Activated T-helper 2 cell treated with anti-CD3 and anti-CD28 coated beads, Interferon-gamma antibody, Interleukin-2, Interleukin-4, amounts not matched to agents 10 μg/mL and 5 μg/mL and 100 μg/mL, durations not matched to agents 14 hours and 24 hours and 36 hours (primary cell): ENCODE data around the gene AIP. TPM values are rescaled to one million over a fixed set of nuclear protein-coding genes. Genes with fewer than 3 reads are reported as not detected.
A peak's percentile ranks its signal among the peaks of the same experiment; 100 is the strongest.
"Not testable (repeated sequence)": the region's sequence is repeated elsewhere in the genome, so short reads cannot be mapped to it uniquely, and the experiment has no call there.

Source experiments
- DNase-seq: peaks from one replicate; pipeline ENCODE4 v3.0.0; 2021; ENCODE audit warnings: low spot score
- H3K27ac Mint-ChIP-seq: one replicate; pipeline ENCODE4 v1.8.0; 2021; ENCODE audit warnings: mixed read lengths
- H3K27me3 Mint-ChIP-seq: one replicate; pipeline ENCODE4 v1.8.0; 2021; ENCODE audit warnings: low read depth, mixed read lengths
- H3K36me3 Mint-ChIP-seq: one replicate; pipeline ENCODE4 v1.8.0; 2021; ENCODE audit warnings: low read depth, mixed read lengths
- H3K4me1 Mint-ChIP-seq: one replicate; pipeline ENCODE4 v1.8.0; 2021; ENCODE audit warnings: low read depth, mixed read lengths
- H3K4me3 Mint-ChIP-seq: one replicate; pipeline ENCODE4 v1.8.0; 2021; ENCODE audit warnings: low read depth, mild to moderate bottlenecking, moderate library complexity, mixed read lengths
- H3K9me3 Mint-ChIP-seq: one replicate; pipeline ENCODE4 v1.8.0; 2021; ENCODE audit warnings: mixed read lengths
- intact Hi-C: fragments of 100-400 bp; cut with micrococcal nuclease; formaldehyde crosslinking; loops from one replicate; pipeline ENCODE4 v1.15.1; 2023
- total RNA-seq: library from RNA; stranded (reverse); gene quantifications from 2 replicates; pipeline ENCODE4 v1.2.3, GENCODE V29; 2022

The AIP gene
- total RNA-seq, 1 donor from 2014 or later = 191 TPM

GRCh38 chr11:67503119-67504004 is 20.5 kb downstream of the AIP start:
- Mint-ChIP-seq H3K36me3 (peaks cover 64% of the 10 kb centered on the region), H3K27me3 (no peaks in the 10 kb centered on the region), H3K9me3 (no peaks in the 10 kb centered on the region), H3K27ac (no peak overlapping the region), H3K4me1 (peaks cover 28% of the 10 kb centered on the region), H3K4me3 (peak overlapping the region; percentile 71)
- intact Hi-C loops = no loop called here
- no peak for DNase-seq

DNA sequence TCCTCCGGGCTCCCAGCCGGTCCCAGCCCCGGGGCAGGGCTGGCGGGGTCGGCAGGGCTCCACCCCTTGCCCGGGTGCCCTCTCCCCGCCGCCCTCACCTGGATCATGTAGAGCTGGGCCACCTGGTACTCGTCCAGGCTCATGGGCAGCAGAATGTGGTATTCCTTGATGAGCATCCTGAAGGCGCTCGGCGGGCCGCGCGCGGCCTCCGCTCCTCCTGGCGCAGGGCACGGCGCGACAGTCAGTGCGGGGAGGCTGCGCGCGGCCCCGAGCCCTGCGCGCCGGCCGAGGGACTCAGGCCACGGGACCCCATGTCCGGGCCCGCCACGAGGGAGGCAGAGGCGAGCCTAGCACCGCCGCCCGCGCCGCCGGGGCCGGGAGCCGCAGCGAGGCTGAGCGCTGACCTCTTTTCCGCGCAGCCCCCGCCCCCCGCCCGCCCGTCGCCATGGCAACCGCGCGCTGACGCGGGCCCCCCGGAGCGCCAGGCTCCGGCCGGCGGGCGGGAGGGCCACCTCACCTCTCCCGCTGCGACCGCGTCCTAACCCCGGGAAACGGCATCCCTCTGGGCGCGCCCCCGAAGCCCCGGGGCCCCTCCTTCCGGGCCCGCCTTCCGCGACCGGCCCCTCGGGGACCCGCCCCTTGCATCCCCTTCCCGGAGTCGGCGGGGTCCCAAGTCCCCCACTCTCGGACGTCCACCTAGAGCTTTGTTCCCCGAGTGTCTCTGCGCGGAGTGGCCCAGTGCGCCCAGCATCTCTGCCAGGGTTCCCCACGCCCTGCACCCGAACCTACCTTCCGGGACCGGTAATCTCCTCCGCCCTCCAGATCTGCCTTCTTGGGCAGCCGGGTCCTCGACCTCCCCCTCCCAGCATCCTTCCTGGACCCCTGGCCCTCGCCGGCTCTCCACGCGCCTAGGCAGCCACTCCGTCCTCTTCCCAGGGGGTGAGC is 21.5 kb downstream of the AIP start:
- intact Hi-C loops = no loop called here
- H3K27ac Mint-ChIP-seq = peak overlapping the region; percentile 68
- H3K27me3 Mint-ChIP-seq = no peaks in the 10 kb centered on the region
- H3K4me3 Mint-ChIP-seq = peak overlapping the region; percentile 88
- H3K4me1 Mint-ChIP-seq = peaks cover 36% of the 10 kb centered on the region
- peak; percentile 30 for DNase-seq
- H3K9me3 Mint-ChIP-seq = no peaks in the 10 kb centered on the region
- H3K36me3 Mint-ChIP-seq = peaks cover 55% of the 10 kb centered on the region

GRCh38 chr11:67504950-67505581 is 22.2 kb downstream of the AIP start, which contains the start of gene PITPNM1:
TSS of gene PITPNM1 (minus strand) at chr11:67505363. CDS start at chr11:67504180, 1,183 bp downstream.
- Mint-ChIP-seq H3K27ac (peak within 1 kb of the TSS; percentile 98), H3K27me3 (peaks cover 3% of the 10 kb centered on the region), H3K4me1 (peaks cover 36% of the 10 kb centered on the region), H3K9me3 (no peaks in the 10 kb centered on the region), H3K4me3 (peak within 1 kb of the TSS; percentile 92), H3K36me3 (peaks cover 50% of the 10 kb centered on the region)
- intact Hi-C loops = loop anchor here (5.0 kb wide), 4 partner anchors 83 to 233 kb away; partner anchors contain the start of gene ANKRD13D
- DNase-seq = peak; percentile 74

- Mint-ChIP-seq H3K27me3 (peaks cover 5% of the 10 kb centered on the region), H3K36me3 (peaks cover 43% of the 10 kb centered on the region), H3K4me3 (peak overlapping the region; percentile 92), H3K27ac (peak overlapping the region; percentile 98), H3K4me1 (peaks cover 32% of the 10 kb centered on the region), H3K9me3 (no peaks in the 10 kb centered on the region)
- intact Hi-C loops = loop anchor here (1.0 to 5.0 kb wide), 9 partner anchors 22 to 234 kb away; partner anchors contain the start of genes ANKRD13D, PPP1CA and TMEM134
- peak; percentile 81 for DNase-seq
These were observed 23.0 kb downstream of the AIP start for GRCh38 chr11:67505605-67506396.

DNA sequence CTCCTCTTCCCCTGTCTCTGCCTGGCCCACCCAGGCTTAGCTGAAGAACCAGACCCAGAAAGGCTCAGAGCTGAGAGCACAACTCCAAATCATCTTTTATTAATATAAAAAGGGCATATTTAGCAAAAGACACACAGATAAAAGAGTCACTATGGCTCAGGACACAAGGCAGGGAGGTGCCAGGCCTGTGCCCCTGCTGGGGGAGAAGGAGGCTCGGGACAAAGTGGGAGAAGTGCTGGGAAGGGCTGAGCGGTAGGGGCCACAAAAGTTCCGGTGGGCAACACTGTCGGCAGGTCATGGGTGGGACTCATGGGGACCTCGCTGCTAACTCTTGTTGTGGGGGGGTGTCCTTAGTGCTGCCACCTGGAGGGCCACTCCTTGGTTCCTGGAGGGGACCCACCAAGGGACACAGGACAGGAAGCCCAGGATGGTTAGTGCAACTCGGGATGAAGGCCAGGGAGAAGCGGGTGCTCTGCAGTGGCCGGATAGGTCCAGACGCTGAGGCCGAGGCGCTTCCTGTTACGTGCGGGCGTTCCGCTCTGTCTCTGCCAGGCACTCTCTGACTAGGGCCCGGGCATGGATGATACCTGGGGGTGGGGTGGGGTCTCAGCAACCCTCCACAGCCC is 23.7 kb downstream of the AIP start:
- H3K27me3 Mint-ChIP-seq = peaks cover 11% of the 10 kb centered on the region
- peaks cover 26% of the 10 kb centered on the region for H3K4me1 Mint-ChIP-seq
- peaks cover 36% of the 10 kb centered on the region for H3K36me3 Mint-ChIP-seq
- peak overlapping the region; percentile 98 for H3K27ac Mint-ChIP-seq
- peak overlapping the region; percentile 92 for H3K4me3 Mint-ChIP-seq
- no peaks in the 10 kb centered on the region for H3K9me3 Mint-ChIP-seq
- intact Hi-C loops = loop anchor here (1.0 to 5.0 kb wide), 9 partner anchors 22 to 234 kb away; partner anchors contain the start of genes ANKRD13D, PPP1CA and TMEM134
- DNase-seq = no peak

DNA sequence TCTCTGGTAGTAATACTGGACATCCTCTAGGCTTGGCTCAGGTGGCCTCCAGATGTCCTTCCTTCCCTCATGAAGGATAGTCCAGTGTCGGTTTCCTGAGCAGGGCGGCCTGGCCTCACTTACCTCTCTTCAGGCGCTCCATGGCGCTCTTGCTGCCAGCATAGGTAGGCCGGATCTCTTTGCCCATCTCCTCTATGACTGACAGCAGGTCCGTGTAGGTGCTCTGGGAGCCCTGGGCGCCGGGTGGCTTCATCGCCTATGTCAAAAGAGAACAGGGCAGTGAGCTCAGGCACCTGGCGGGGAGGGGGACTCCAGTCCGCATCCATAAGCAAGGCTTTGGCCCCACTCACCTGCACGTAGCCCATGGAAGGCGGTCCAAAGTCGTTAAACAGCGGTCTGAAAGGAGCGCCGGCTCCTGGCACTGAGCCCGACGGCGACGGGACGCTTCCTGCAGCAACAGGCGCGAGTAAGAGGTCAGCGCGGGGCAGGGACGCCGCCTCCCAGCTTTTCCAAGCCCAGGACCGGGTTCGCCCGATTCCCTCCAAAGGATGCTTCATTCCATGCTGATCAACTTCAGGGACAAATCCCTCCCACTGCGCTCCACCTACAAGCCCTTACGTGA is 24.5 kb downstream of the AIP start:
- intact Hi-C loops = loop anchor here (5.0 kb wide), 4 partner anchors 85 to 235 kb away; partner anchors contain the start of gene ANKRD13D
- peaks cover 26% of the 10 kb centered on the region for H3K4me1 Mint-ChIP-seq
- H3K36me3 Mint-ChIP-seq = peaks cover 33% of the 10 kb centered on the region
- H3K27me3 Mint-ChIP-seq = peaks cover 11% of the 10 kb centered on the region
- no peak for DNase-seq
- H3K4me3 Mint-ChIP-seq = peak overlapping the region; percentile 92
- no peaks in the 10 kb centered on the region for H3K9me3 Mint-ChIP-seq
- H3K27ac Mint-ChIP-seq = peak overlapping the region; percentile 78

GRCh38 chr11:67507864-67508485 is 25.1 kb downstream of the AIP start, which contains the start of gene CDK2AP2:
TSS of gene CDK2AP2 (minus strand) at chr11:67508162. CDS start at chr11:67508082, 80 bp downstream.
- Mint-ChIP-seq H3K36me3 (peaks cover 29% of the 10 kb centered on the region), H3K9me3 (no peaks in the 10 kb centered on the region), H3K27ac (peak within 1 kb of the TSS; percentile 78), H3K4me3 (peak within 1 kb of the TSS; percentile 92), H3K4me1 (peaks cover 24% of the 10 kb centered on the region), H3K27me3 (peaks cover 11% of the 10 kb centered on the region)
- DNase-seq = peak; percentile 97
- intact Hi-C loops = loop anchor here (1.0 to 5.0 kb wide), 7 partner anchors 44 to 236 kb away; partner anchors contain the start of genes ANKRD13D, GSTP1 and POLD4

- DNase-seq = peak; percentile 97
- H3K36me3 Mint-ChIP-seq = peaks cover 22% of the 10 kb centered on the region
- H3K27ac Mint-ChIP-seq = peak overlapping the region; percentile 69
- peak overlapping the region; percentile 92 for H3K4me3 Mint-ChIP-seq
- H3K9me3 Mint-ChIP-seq = no peaks in the 10 kb centered on the region
- intact Hi-C loops = loop anchor here (1.0 to 5.0 kb wide), 7 partner anchors 44 to 236 kb away; partner anchors contain the start of genes ANKRD13D, GSTP1 and POLD4
- H3K27me3 Mint-ChIP-seq = peaks cover 13% of the 10 kb centered on the region
- peaks cover 23% of the 10 kb centered on the region for H3K4me1 Mint-ChIP-seq
These were observed 25.8 kb downstream of the AIP start for GRCh38 chr11:67508486-67509121.

- H3K9me3 Mint-ChIP-seq = no peaks in the 10 kb centered on the region
- peak overlapping the region; percentile 92 for H3K4me3 Mint-ChIP-seq
- peaks cover 20% of the 10 kb centered on the region for H3K27me3 Mint-ChIP-seq
- intact Hi-C loops = no loop called here
- peaks cover 17% of the 10 kb centered on the region for H3K36me3 Mint-ChIP-seq
- peaks cover 23% of the 10 kb centered on the region for H3K4me1 Mint-ChIP-seq
- no peak for DNase-seq
- no peak overlapping the region for H3K27ac Mint-ChIP-seq
These were observed 27.2 kb downstream of the AIP start for GRCh38 chr11:67510023-67510345.

DNA sequence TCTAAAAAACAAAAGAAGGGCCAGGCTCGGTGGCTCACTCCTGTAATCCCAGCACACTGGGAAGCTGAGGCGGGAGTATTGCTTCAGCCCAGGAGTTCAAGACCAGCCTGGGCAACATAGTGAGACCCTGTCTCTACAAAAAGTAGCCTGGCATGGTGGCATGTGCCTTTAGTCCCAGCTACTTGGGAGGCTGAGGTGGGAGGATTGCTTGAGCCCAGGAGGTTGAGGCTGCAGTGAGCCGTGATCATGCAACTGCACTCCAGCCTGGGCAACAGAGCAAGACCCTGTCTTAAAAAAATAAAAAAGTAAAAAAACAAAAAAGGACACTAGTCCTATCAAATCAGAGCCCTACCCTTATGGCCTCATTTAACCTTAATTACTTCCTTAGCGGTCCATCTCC is 28.7 kb downstream of the AIP start:
- Mint-ChIP-seq H3K4me1 (peaks cover 13% of the 10 kb centered on the region), H3K27me3 (peaks cover 20% of the 10 kb centered on the region), H3K36me3 (peaks cover 12% of the 10 kb centered on the region)
- H3K27ac Mint-ChIP-seq, H3K4me3 Mint-ChIP-seq, H3K9me3 Mint-ChIP-seq, DNase-seq, intact Hi-C loops: not testable (repeated sequence)
